HG02759 (cell line): Measurements from ENCODE around the gene PWWP2B.
A peak's percentile ranks its signal among the peaks of the same experiment; 100 is the strongest.

ENCODE experiments used
- ATAC-seq: cut with Tn5 transposase; IDR thresholded peaks from one replicate; pipeline ENCODE4 v1.9.1; 2021; ENCODE audit warnings: mild to moderate bottlenecking, moderate library complexity; ENCODE audit not compliant: unreplicated experiment

Gene PWWP2B

DNA sequence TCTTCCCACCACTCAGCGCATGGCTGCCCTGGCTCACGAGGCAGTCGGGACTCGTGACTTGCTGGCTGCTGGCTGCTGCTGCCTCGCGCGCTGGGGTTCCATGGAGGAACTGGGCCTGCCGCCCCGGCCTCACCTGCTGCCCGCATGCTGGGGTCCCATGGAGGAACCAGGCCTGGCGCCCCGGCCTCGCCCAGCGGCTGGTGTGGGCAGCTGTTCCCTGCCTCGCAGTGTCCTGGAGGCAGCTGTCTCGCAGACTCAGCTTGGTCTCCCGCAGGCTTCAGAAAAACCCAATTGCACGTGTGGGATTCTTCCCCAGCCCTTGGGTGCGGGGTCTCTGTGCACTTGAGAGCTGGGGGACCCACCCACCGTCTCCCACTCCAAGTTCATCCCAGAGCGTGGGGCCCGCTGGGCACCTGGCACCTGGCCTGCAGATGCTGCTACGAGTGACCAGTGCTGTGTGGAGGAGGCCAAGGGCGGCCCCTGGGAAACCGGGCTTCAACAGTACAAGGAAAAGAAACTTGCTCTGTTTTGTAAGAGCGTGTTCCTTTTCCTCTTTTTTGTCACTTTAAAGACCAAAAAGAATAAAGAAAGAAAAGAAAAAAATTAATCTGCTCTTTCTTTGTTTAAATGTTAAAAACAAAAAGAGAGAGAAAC lies 20.4 kb downstream of the PWWP2B start:
- ATAC-seq = no peak

- ATAC-seq = no peak
Measured at GRCh38 chr10:132417957-132418441, 21.0 kb downstream of the PWWP2B start.

- no peak for ATAC-seq
Measured at GRCh38 chr10:132418527-132419416, 21.8 kb downstream of the PWWP2B start.

GRCh38 chr10:132419538-132420468 lies 22.8 kb downstream of the PWWP2B start:
- ATAC-seq = no peak

- no peak for ATAC-seq
Measured at GRCh38 chr10:132420469-132420980, 23.5 kb downstream of the PWWP2B start.

GRCh38 chr10:132420981-132421846 lies 24.2 kb downstream of the PWWP2B start:
- peak; percentile 55 for ATAC-seq

- ATAC-seq = peak; percentile 63
Measured at GRCh38 chr10:132421847-132422751, 25.1 kb downstream of the PWWP2B start.

GRCh38 chr10:132422903-132423825 lies 26.2 kb downstream of the PWWP2B start:
- peak; percentile 32 for ATAC-seq

- no peak for ATAC-seq
Measured at GRCh38 chr10:132423966-132424861, 27.2 kb downstream of the PWWP2B start.

GRCh38 chr10:132425029-132425756 lies 28.2 kb downstream of the PWWP2B start:
- no peak for ATAC-seq

GRCh38 chr10:132425757-132426155 lies 28.8 kb downstream of the PWWP2B start:
- ATAC-seq = no peak

GRCh38 chr10:132427006-132427771 lies 30.2 kb downstream of the PWWP2B start:
- no peak for ATAC-seq

- ATAC-seq = no peak
Measured at GRCh38 chr10:132427939-132428367, 31.0 kb downstream of the PWWP2B start.

DNA sequence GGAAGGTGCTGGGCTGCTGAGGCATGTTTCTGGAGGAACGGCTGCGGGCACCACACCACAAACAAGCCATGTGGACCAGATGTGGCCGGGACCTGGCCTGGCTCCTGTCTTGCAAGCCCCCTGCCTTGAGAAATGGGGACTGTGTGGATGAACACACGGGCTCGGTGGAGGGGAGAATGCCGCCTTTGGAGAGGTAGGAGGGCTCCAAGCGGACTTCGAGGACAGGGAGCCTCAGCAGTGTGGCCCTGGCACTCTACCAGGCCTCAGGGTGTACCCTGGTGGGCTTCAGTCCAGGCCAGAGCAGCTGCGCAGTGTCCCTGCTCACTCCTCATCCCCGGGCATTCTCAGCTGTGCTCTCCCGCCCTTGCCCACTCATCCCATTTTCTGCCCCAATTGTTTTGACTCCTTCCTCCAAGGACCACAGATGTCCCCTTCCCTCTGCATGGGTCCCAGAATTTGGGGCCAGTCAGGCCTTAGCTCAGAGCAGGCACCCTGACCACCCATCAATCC lies 31.5 kb downstream of the PWWP2B start:
- ATAC-seq = no peak
